Neural progenitor cell (in vitro differentiated cells): ENCODE data around the gene KDF1. TPM values are rescaled to one million over a fixed set of nuclear protein-coding genes. Genes with fewer than 3 reads are reported as not detected.

Experiments used
- DNase-seq: peaks from one replicate; pipeline ENCODE4 v3.0.0-alpha.2; 2016; ENCODE audit warnings: low spot score
- H2AFZ ChIP-seq: fragments of 200-600 bp; sonication (generic); replicated peaks from 2 replicates; pipeline ENCODE4 v1.6.1; 2016; ENCODE audit warnings: antibody characterized with exemption
- H3F3A ChIP-seq: fragments of 200-600 bp; sonication (generic); 2 replicates; pipeline ENCODE4 v1.6.1; 2016; ENCODE audit warnings: antibody characterized with exemption, low read depth
- H3K27ac ChIP-seq: fragments of 200-600 bp; sonication (generic); 2 replicates; pipeline ENCODE4 v1.5.1; 2016; ENCODE audit warnings: mild to moderate bottlenecking
- H3K27me3 ChIP-seq: fragments of 200-600 bp; sonication (generic); 2 replicates; pipeline ENCODE4 v1.6.1; 2016; ENCODE audit warnings: mild to moderate bottlenecking, moderate library complexity
- H3K36me3 ChIP-seq: fragments of 200-600 bp; sonication (generic); 2 replicates; pipeline ENCODE4 v1.5.1; 2016
- H3K4me1 ChIP-seq: fragments of 200-600 bp; sonication (generic); 2 replicates; pipeline ENCODE4 v1.6.1; 2016; ENCODE audit warnings: mixed run types
- H3K4me2 ChIP-seq: fragments of 200-600 bp; sonication (generic); 2 replicates; pipeline ENCODE4 v1.6.1; 2016
- H3K4me3 ChIP-seq: fragments of 200-600 bp; sonication (generic); 2 replicates; pipeline ENCODE4 v1.5.1; 2016
- H3K79me2 ChIP-seq: fragments of 200-600 bp; sonication (generic); 2 replicates; pipeline ENCODE4 v1.6.1; 2016; ENCODE audit warnings: low read depth
- H3K9ac ChIP-seq: fragments of 200-600 bp; sonication (generic); 2 replicates; pipeline ENCODE4 v1.6.1; 2016
- H3K9me3 ChIP-seq: fragments of 200-600 bp; sonication (generic); 2 replicates; pipeline ENCODE4 v1.5.1; 2016; ENCODE audit warnings: low read depth
- H4K20me1 ChIP-seq: fragments of 200-600 bp; sonication (generic); 2 replicates; pipeline ENCODE4 v1.6.1; 2016; ENCODE audit warnings: low read depth
- H3K27ac Mint-ChIP-seq: 3 replicates; pipeline ENCODE4 v1.8.0; 2021; ENCODE audit warnings: mixed read lengths
- H3K27me3 Mint-ChIP-seq: 2 replicates; pipeline ENCODE4 v1.8.0; 2022; ENCODE audit warnings: low read depth, mild to moderate bottlenecking, inconsistent platforms, moderate library complexity, mixed read lengths; ENCODE audit not compliant: insufficient read depth
- H3K36me3 Mint-ChIP-seq: 3 replicates; pipeline ENCODE4 v1.8.0; 2021; ENCODE audit warnings: mixed read lengths
- H3K4me1 Mint-ChIP-seq: 3 replicates; pipeline ENCODE4 v1.8.0; 2021; ENCODE audit warnings: mixed read lengths
- H3K4me3 Mint-ChIP-seq: 3 replicates; pipeline ENCODE4 v1.8.0; 2021; ENCODE audit warnings: mild to moderate bottlenecking, moderate library complexity, mixed read lengths
- H3K9me3 Mint-ChIP-seq: 3 replicates; pipeline ENCODE4 v1.8.0; 2020; ENCODE audit warnings: mixed read lengths
- CTCF ChIP-seq: fragments of 200-600 bp; sonication (generic); IDR thresholded peaks from 2 replicates; pipeline ENCODE4 v1.5.1; 2017; ENCODE audit warnings: antibody characterized with exemption, mild to moderate bottlenecking
- EZH2 ChIP-seq: fragments of 200-600 bp; sonication (generic); IDR thresholded peaks from 2 replicates; pipeline ENCODE4 v1.6.1; 2017; ENCODE audit warnings: antibody characterized with exemption, mild to moderate bottlenecking, moderate library complexity
- EZH2phosphoT487 ChIP-seq: fragments of 200-600 bp; sonication (generic); IDR thresholded peaks from 2 replicates; pipeline ENCODE4 v1.6.1; 2017; ENCODE audit warnings: antibody characterized with exemption
- total RNA-seq: library from RNA; depleted of rRNA; stranded (reverse); fragments of >200 nt; gene quantifications from 2 replicates; pipeline ENCODE4 v1.2.3, GENCODE V29; 2015; ENCODE audit warnings: low replicate concordance

The KDF1 gene
- total RNA-seq, 1 donor from 2014 or later = not detected

GRCh38 chr1:26998429-26999300, 38.4 kb upstream of the KDF1 start:
- no peaks in the 10 kb centered on the region for H3K36me3 Mint-ChIP-seq

GRCh38 chr1:26996665-26997064, 36.4 kb upstream of the KDF1 start:
- H3K27ac ChIP-seq = no peak overlapping the region
- H3K4me1 ChIP-seq = peaks cover 27% of the 10 kb centered on the region
- H3K27ac Mint-ChIP-seq = no peak overlapping the region
- no peak overlapping the region for H3K4me3 Mint-ChIP-seq
- H3K79me2 ChIP-seq = no peaks in the 10 kb centered on the region
- H4K20me1 ChIP-seq = peaks cover 8% of the 10 kb centered on the region
- no peak overlapping the region for H3K9ac ChIP-seq
- no peaks in the 10 kb centered on the region for H3K36me3 Mint-ChIP-seq
- H3F3A ChIP-seq = peaks cover 25% of the 10 kb centered on the region
- TF ChIP-seq EZH2 (no peak), CTCF (no peak), EZH2phosphoT487 (no peak)
- no peaks in the 10 kb centered on the region for H3K9me3 Mint-ChIP-seq
- H2AFZ ChIP-seq = no peak overlapping the region
- no peaks in the 10 kb centered on the region for H3K9me3 ChIP-seq
- H3K4me3 ChIP-seq = no peak overlapping the region
- no peak for DNase-seq
- peaks cover 57% of the 10 kb centered on the region for H3K27me3 ChIP-seq
- H3K4me2 ChIP-seq = no peak overlapping the region
- H3K27me3 Mint-ChIP-seq = peaks cover 31% of the 10 kb centered on the region
- peaks cover 61% of the 10 kb centered on the region for H3K4me1 Mint-ChIP-seq
- H3K36me3 ChIP-seq = no peaks in the 10 kb centered on the region

More at GRCh38 chr1:26998429-26999300, 38.4 kb upstream of the KDF1 start:
- H3K79me2 ChIP-seq = no peaks in the 10 kb centered on the region
- H3K27ac ChIP-seq = no peak overlapping the region
- peaks cover 37% of the 10 kb centered on the region for H3K27me3 ChIP-seq
- no peak for DNase-seq
- no peaks in the 10 kb centered on the region for H3K36me3 ChIP-seq
- peaks cover 26% of the 10 kb centered on the region for H3K27me3 Mint-ChIP-seq
- H3K27ac Mint-ChIP-seq = no peak overlapping the region
- peaks cover 3% of the 10 kb centered on the region for H4K20me1 ChIP-seq
- H3K9me3 Mint-ChIP-seq = no peaks in the 10 kb centered on the region
- peaks cover 74% of the 10 kb centered on the region for H3K4me1 Mint-ChIP-seq
- no peak overlapping the region for H3K4me3 Mint-ChIP-seq
- no peak overlapping the region for H3K9ac ChIP-seq
- H3F3A ChIP-seq = peaks cover 24% of the 10 kb centered on the region
- no peak overlapping the region for H3K4me2 ChIP-seq
- no peaks in the 10 kb centered on the region for H3K9me3 ChIP-seq
- H3K4me1 ChIP-seq = peaks cover 26% of the 10 kb centered on the region
- no peak overlapping the region for H2AFZ ChIP-seq
- no peak overlapping the region for H3K4me3 ChIP-seq
- TF ChIP-seq EZH2 = no peak
- TF ChIP-seq CTCF = no peak
- no peak for TF ChIP-seq EZH2phosphoT487

- H3K9ac ChIP-seq = no peak overlapping the region
- no peaks in the 10 kb centered on the region for H3K9me3 ChIP-seq
- no peaks in the 10 kb centered on the region for H3K36me3 ChIP-seq
- no peaks in the 10 kb centered on the region for H3K9me3 Mint-ChIP-seq
- H4K20me1 ChIP-seq = peaks cover 8% of the 10 kb centered on the region
- H3K27me3 Mint-ChIP-seq = peaks cover 35% of the 10 kb centered on the region
- H3K4me3 Mint-ChIP-seq = no peak overlapping the region
- H3K36me3 Mint-ChIP-seq = no peaks in the 10 kb centered on the region
- no peak for TF ChIP-seq EZH2
- no peak for TF ChIP-seq EZH2phosphoT487
- TF ChIP-seq CTCF = no peak
- H2AFZ ChIP-seq = no peak overlapping the region
- peaks cover 63% of the 10 kb centered on the region for H3K27me3 ChIP-seq
- no peak for DNase-seq
- peaks cover 21% of the 10 kb centered on the region for H3K4me1 ChIP-seq
- peaks cover 25% of the 10 kb centered on the region for H3F3A ChIP-seq
- peaks cover 56% of the 10 kb centered on the region for H3K4me1 Mint-ChIP-seq
- H3K4me3 ChIP-seq = no peak overlapping the region
- no peaks in the 10 kb centered on the region for H3K79me2 ChIP-seq
- H3K4me2 ChIP-seq = no peak overlapping the region
- no peak overlapping the region for H3K27ac ChIP-seq
- no peak overlapping the region for H3K27ac Mint-ChIP-seq
These were observed 35.8 kb upstream of the KDF1 start for GRCh38 chr1:26996024-26996423.
